GM21367 (cell line): Measurements from ENCODE around the gene F13A1.

Source experiments
- ATAC-seq: cut with Tn5 transposase; IDR thresholded peaks from one replicate; pipeline ENCODE4 v1.9.1; 2021; ENCODE audit not compliant: unreplicated experiment

F13A1 gene

DNA sequence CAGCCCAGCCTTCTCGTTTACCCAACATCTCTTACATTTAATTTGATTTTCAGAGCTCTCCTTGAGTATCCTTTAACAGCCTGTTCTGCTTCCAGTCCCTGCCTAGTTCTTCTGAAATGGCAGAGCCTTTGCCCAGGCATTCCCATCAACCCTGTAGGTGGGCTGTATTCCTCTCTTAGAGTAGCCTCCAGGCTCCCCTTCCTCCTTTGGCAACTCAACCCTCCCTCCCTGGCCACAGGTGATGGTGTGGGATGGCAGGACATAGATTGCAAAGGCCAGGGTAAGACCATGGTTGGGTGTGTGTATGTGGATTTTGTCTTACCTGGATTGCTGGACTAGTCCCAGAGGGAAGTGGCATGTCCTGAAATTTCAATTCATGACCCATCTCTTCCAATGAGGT is 125.4 kb downstream of the F13A1 start:
- no peak for ATAC-seq

DNA sequence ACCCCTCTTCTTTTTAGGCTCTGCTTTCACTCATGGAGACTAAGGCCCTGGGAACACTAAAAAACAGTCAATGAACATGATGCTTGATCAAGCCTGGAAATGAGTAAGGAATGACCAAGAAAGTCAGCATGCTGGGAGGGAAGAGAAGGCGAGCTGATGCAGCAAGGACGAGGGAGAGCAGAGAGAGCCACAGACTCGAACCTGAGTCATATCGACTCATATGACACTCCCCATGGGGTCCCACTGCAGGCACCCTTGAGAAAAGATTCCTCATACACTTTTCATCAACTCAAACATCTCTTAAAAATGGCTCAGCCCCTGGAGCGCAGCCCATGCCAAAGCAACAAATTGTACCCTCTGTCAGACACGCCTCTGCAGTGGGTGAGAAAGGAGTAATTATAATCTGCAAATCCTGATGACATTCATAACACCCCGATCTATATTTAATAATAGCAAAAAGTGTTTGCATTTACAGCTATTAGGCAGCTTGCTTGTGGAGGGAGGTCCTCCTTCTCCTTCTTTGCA is 127.2 kb downstream of the F13A1 start:
- ATAC-seq = no peak

DNA sequence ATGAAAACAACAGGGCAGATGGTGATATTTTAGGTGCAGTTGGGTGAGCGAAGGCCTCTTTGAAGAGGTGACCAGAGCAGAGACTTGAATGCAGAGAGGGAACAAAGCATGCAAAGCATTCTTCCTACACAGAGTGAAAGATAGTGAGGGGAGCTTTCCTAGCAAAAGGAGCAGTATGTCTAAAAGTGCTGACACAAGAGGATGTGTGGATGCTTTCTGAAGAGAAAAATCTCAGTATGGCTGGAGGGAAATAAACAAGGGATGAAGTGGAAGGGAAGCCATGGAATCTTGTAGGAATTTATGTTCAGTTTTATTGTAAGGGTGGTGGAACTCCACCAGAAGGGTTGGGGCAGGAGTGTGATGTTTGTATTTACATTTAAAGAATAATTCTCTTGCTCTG is 128.6 kb downstream of the F13A1 start:
- no peak for ATAC-seq

DNA sequence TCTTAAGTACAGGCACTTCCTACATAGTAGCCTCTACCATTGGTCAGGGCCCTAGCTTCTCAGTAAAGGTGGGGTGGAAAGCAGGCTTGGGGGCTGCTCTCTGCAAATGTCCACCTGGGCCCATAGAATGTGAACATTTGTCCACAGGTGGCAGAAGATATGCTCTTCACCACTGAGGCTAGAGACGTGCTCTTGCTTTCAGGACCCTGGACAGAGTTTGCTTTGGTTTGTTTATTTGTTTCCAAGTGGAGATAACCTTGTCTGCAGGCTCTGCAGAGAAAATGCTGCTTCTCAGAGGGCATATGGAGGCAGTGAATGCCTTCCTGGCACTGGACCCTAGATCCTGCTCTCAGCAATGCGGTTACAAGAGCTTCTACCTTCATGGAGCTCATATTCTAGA is 129.0 kb downstream of the F13A1 start:
- no peak for ATAC-seq

DNA sequence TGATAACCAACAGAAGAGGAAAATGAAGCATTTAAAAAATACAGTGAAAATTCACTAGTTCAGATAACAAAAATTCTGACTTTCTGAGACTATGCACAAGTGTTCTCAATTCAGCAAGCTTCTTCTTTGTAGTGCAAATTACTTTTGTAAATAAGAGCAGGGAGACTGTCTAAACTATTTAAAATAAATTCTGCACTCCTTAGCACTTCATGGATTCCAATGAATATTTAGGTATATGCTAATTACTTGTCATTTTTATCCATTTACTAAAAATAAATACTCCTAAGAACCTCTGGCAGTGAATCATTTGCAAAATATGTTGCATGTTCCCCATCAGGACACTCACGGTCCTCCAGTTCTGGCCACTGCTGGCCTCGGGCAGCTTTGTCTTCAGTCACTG is 139.8 kb downstream of the F13A1 start:
- ATAC-seq = no peak

DNA sequence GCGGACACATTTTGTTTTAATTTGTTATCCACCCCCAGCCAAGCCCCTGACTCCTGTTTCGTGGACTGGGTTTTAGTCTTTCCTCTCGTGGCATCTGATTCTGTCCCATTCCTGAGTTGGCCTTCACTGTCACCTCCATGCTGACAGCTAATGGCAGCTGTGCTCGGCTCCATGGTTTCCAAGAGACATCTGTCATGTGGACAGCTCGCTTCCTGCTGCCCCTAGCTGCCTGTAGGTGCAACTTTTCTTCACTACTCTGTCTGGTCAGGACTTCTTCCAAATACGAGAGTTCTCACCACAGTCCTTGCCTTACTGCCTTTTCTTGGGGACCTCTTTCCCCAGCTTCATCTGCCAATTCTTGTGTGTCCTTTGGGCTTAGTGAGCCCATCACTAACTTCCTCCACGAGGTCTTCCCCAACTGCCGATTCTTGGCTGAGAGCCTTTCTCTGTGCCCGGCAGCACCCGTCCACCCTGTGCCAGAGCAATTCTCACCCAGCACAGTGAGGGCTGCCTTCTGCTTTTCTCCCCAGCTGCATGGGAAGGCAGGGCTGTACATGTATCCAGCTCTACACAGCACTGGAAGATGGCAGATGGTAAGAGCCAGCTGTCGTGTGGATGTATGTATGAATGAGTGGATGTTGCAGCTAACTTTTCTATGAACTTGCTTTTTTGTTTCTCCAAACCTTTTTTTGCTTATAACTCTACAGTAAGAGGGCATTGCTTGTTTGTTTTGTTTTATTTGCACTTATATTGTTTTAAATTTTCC is 140.4 kb downstream of the F13A1 start:
- ATAC-seq = no peak

DNA sequence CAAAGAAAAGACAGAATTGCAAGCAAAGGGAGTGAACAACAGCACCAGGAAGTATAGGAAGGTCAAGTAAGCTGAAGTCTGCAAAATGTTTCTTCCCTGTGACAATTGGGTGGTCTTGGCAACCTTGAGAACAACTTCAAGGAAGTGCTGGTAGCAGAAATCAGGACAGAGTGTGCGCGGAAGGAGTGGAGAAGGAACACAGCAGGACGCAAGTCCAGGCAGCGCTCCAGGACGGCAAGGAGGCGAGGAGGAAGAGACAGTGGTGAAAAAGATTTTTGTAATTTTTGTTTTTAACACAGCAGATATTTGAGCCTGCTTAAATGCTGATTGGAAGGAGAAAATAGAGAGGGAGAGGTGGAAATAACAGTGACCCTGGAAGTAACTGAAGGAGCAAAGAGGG is 141.7 kb downstream of the F13A1 start:
- no peak for ATAC-seq

DNA sequence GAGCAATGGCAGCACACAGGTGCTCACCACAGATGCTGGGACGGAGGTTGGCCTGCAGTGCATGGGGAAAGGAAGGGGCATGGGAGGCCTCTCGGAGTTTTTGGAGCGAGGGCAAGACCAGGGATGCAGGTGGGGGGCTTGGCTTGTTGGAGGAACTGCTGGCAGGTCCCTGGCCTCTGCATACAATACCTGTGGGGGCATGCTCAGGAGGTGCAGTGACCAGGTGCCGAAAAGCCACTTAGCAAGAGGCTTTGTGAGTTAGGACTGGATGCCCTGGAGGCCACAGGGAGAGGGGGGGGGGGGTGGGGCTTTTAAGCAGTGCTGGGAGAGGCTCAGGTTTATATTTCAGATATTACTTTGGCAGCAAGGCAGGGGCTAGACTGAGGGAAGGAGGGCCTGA is 142.7 kb downstream of the F13A1 start:
- no peak for ATAC-seq

DNA sequence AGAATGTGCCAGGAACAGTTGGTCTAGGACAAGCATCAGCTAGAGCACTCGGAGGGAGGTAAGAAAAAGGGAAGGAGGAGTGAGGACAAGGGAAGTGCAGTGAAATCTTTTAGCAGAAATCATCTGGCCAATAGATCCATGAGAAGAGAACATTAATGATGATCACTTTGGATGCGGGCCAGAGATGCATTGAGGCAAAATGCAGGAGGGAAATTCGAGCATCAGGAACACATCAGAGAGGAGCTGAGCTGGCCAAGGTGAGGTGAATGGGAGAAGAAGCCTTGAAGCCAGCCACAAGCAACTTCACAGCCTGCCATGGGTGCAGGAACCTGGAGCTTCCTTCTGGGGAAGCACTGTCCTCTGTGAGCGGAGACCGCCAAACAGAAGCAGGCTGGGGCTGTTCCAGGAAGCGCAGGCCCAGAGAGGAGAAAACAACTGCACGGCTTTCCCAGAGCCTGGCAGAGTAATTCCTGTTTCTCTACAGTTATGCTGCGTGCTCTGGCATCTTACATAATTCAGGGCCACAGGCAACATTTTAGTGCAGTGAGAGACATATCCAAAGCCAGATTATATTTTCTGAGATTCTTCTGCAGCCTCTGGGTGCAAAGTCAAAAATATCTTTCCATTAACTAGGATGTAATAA is 143.8 kb downstream of the F13A1 start:
- no peak for ATAC-seq

DNA sequence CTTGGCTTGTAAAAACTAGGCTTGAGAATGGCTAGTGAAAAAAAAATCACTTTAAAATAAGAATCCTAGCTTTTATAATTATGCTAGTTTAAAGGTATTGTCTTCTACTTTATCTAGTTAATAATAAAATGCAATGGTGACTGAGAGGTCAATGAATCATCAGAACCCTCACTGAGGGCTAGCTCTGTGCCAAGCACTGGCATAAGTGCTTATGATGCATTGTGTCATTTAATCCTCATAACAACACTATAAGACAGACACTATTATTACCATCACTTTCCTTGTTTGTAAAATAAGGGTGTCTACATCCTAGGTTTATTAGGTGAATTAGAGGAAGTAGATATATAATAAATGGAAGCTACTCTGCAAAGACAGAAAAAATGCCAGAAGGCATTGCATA is 144.3 kb downstream of the F13A1 start:
- no peak for ATAC-seq

DNA sequence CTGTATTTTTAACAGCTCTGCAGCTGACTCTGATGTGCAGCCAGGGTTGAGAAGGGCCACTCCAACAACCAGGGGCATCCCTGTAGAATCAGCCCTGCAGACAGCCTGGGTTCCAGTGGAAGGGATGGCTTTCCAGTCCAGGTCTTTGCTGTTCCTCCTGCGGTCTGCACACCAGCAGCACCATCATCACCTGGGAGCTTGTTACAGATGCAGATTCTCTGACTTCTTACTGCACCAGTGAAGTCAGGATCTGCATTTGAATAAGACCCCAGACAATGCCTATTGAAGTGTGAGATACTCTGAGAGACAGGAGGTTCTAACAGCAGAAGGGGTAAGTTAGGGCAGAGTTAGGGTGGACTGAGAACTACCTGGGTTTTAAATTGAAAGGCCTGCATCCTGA is 151.3 kb downstream of the F13A1 start:
- ATAC-seq = no peak

DNA sequence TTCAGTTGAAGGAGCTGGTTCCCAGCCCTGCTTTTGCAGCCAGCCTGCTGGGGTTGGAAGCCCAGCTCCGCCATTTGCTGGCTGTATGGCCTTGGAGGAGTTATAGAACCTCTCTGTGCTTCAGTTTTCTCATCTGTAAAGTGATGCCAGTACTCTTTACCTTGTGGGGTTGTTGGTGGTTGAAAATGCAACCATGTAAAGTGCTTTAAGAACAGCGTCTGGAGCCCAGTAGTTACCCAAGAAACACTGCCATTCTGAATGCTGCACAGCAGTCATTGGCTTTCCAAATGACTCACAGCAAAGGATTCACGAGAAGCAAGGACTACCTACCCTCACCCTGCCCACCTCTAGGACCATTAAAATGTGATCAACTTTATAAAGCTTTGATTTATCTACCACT is 154.4 kb downstream of the F13A1 start:
- ATAC-seq = no peak

DNA sequence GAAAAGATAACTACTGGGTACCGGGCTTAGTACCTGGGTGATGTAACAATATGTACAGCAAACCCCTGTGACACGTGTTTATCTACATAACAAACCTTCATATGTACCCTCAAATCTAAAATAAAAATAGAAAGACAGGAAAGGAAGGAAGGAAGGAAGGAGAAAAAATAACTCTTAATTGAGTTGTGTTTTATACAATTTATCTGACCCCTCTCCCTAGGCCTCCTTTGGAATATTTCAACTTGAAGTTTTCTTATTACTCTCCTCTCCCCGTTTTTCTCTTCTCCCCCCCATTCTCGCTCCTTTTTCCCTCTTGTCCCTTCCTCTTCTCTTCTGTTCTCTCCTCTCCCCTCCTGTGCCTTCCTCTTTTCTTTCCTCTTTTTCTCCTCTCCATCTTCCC is 156.1 kb downstream of the F13A1 start:
- no peak for ATAC-seq

DNA sequence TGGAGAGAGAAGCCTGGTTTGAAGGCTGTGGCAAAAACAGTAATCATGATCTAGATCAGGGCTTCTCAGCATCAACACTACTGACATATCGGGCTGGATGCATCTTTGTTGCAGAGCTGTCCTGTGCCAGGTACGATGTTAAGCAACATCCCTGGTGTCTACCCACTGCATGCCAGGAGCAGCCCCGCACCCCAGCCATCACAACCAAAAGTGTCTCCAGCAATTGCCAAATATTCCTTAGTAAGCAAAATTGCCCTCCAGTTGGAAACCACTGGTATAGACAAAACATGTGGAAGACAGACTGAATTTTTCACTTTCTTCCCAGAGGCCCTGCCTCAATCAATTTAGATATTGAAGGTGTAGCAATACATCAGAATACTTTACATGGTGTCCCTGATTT is 166.1 kb downstream of the F13A1 start:
- no peak for ATAC-seq

DNA sequence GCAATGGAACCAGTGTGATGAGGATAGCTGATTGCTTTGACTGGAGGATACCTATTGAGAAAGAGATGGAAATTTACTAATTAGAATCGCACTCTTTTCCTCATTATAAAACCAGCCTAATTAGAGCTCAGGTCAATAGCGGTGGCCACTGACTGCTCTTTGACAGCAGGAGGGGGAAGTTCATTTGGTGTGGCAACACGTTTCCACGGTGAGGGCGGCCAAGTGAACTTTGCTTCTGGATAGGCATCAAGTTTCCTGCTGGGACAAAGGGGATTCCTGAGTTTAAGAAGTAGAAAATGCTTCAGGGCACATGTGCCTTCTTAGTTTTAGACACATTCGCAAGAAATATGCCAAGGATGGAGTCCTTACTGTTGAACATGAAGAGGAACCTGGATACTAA is 168.4 kb downstream of the F13A1 start:
- no peak for ATAC-seq

DNA sequence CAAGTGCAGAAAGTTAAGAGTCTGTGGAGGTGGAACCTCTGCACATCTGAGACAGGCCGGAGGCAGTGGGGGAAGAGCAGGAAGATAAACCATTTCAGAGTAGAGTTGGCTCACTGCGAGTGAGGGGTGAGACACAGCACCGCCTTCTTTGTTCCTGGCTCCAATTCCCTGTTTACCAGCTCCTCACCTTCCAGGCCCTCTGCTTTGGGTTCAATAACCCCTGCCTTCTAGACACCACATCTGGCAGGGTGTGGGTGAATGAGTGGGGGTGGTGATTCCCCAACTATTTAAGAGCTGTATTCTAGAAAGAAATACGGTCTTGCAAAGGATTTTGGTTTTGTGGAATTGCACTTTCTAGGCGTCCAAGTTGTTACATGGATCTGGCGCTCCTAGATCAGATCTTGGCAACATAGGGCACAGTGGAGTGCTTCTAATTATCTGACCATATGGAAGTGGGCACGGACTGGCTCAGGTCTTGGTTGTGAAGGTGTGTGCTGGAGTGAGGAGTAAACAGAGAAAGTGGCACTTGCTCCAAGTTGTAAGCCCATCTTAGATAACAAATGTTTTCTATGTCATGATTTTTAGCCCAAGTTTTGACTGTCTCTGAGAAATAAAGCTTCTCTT is 172.2 kb downstream of the F13A1 start:
- no peak for ATAC-seq

DNA sequence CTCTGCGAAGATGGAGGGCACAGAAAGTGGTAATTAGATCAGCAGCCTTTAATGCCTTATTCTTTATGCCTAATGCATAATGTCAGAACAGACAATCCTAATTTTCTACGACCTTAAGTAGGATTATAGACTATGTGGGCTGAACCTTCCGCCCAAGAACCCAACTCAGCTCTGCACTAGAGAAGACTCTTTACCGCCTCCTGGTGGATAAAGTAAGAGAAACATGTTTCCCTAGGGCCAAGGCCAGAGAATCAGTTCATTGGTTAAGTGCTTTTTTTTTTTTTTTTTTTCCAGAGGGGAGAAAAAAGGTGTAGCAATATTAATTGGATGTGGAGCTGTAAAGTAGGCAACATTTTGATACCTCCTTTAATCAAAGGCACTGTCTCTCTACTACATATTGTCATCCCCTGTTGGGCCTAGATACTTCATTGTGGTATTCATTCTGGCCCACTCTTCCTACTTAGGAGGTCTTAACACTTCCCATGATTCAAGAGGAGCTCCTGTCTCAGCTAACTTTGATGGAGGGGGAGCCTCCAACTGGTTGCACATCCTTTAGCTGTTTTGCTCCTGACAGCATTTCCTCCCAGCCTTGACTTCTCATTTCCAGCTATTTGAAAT is 188.9 kb downstream of the F13A1 start:
- ATAC-seq = no peak

DNA sequence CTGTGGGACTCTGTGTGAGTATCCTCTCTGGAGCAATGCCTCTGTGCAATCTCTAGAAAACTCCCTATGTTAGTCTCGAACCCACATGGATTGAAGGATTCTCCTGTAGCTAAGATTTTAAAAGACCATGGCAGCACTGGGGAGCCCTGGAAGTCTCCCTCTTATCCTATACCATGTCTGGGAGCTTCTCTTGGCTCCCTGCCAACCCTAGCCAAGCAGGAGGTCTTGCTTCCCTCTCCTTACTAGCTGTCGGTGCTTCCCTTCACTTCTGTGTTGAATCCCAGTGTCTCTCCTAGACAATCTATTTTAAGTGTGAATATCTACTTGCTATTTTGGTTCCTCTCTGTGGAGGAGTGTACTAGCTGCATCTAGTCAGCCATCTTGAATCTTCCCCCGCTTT is 195.0 kb downstream of the F13A1 start:
- no peak for ATAC-seq

DNA sequence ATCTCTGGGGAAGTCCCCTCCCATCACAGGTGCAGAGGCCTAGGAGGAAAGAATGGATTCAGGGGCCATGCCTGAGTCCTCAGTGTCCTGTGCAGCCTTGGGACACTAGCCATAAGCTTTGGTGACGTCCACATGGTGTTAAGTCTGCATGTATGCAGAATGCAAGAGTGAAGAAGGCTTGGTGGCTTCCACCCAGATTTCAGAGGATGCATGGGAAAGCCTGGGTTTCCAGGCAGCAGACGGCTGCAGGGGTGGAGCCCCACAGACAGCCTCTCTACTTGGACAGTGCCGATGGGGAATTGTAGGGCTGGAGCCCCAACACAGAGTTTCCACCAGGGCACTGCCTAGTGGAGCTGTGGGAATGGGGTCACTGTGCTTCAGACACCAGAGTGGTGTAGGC is 196.7 kb downstream of the F13A1 start:
- ATAC-seq = no peak

DNA sequence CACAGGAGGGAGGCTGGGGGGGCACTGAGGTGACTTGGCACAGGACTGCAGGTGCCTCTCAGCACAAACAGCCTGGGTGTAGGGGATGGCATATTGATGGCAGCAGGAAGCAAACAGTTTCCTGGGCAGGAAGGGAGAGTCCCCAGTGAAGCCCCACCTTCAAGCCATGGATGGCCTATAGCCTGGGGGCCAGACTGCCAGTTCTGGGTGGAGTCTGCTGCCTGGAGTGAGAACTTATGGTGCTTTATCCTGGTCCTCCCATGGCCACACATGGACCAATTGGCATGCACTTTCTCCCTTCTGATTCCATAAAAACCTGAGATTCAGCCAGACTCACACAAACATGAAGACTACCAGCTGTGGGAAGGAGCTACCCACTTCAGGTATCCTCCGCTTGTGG is 198.5 kb downstream of the F13A1 start:
- ATAC-seq = no peak

DNA sequence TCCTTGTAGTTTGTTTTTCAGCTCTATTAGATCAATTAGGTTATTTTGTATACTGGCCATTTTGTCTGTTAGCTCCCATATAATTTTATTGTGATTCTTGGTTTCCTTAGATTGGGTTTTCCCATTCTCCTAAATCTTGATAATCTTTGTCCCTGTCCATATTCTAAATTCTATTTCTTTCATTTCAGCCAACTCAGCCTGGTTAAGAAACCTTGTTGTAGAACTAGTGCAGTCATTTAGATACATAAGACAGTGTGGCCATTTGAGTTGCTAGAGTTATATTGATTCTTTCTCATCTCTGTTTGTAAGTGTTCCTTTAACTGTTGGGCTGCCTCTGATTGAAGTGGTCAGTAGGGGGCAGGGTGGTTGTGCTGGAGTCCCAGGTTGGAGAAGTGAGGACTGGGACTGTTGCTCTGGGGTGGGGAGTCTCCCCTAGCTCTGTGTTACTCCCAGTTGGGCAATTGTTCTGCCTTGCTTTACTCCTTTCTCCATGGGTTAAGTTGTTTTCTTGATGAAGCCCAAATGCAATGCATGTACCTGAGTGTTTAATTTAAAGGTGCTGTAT is 214.9 kb downstream of the F13A1 start:
- no peak for ATAC-seq
